Transverse colon (tissue), 4 donors: ENCODE measurements around the gene B3GAT2. TPM values are rescaled to one million over a fixed set of nuclear protein-coding genes. Genes with fewer than 3 reads are reported as not detected.

Source experiments
- DNase-seq: peaks from one replicate; pipeline ENCODE4 v3.0.0-alpha.2; 2019
- H3K27ac ChIP-seq, 4 donors: fragments of 200-600 bp; sonication (generic); 2 replicates each; pipeline ENCODE4 v1.5.1; 2016 to 2018; ENCODE audit warnings: inconsistent platforms in 4 of 4
- H3K27me3 ChIP-seq: fragments of 200-600 bp; sonication (generic); 2 replicates; pipeline ENCODE4 v1.5.1; 2017; ENCODE audit warnings: inconsistent platforms
- H3K36me3 ChIP-seq, 4 donors: fragments of 200-600 bp; sonication (generic); 2 replicates each; pipeline ENCODE4 v1.5.1; 2017 to 2019; ENCODE audit warnings: inconsistent platforms in 4 of 4
- H3K4me1 ChIP-seq, 4 donors: fragments of 200-600 bp; sonication (generic); 2 replicates each; pipeline ENCODE4 v1.5.1; 2017 to 2020; ENCODE audit warnings: inconsistent platforms in 4 of 4
- H3K4me3 ChIP-seq, 4 donors: fragments of 200-600 bp; sonication (generic); 1 replicate in 1 of 4; 2 replicates in 3 of 4; pipeline versions ENCODE4 v1.5.1 to v1.6.1; 2017 to 2019; ENCODE audit warnings: inconsistent platforms in 4 of 4
- H3K9me3 ChIP-seq, 2 donors: fragments of 200-600 bp; sonication (generic); 2 replicates each; pipeline ENCODE4 v1.5.1; 2017 to 2019; ENCODE audit warnings: inconsistent platforms in 2 of 2
- EP300 ChIP-seq: sonication (generic); formaldehyde crosslinking; IDR thresholded peaks from one replicate; pipeline ENCODE4 v1.6.1; 2017; ENCODE audit warnings: antibody characterized with exemption, low read depth
- POLR2A ChIP-seq: fragments of 450-650 bp; IDR thresholded peaks from one replicate; pipeline ENCODE4 v1.6.1; 2016; ENCODE audit warnings: antibody characterized with exemption, mild to moderate bottlenecking, moderate library complexity
- POLR2AphosphoS5 ChIP-seq, 3 donors: sonication (generic); formaldehyde crosslinking; IDR thresholded peaks; one replicate each; pipeline ENCODE4 v1.6.1; 2016; ENCODE audit warnings: antibody characterized with exemption in 3 of 3
- WGBS, 2 donors: methylation state at CpG; one replicate each; pipeline ENCODE4 v1.1.5; 2018; ENCODE audit warnings: low coverage in 1 of 2; 5-methylcytosine and 5-hydroxymethylcytosine counted together
- in situ Hi-C, 4 donors: fragments of 200-750 bp; cut with MboI; loops; one replicate each; pipeline versions ENCODE4 v1.15.0 to v1.15.1; 2017; ENCODE audit warnings: low sequenced_read_pairs in 3 of 4, low pct_ligation_motif_present in 1 of 4, low pct_unique_long_range_greater_than_20kb in 1 of 4
- intact Hi-C: fragments of 100-400 bp; cut with DNase I; formaldehyde crosslinking; loops from one replicate; pipeline ENCODE4 v1.15.1; 2023; ENCODE audit warnings: low total_unique reads
- total RNA-seq, 4 donors: library from RNA; depleted of rRNA; stranded (reverse); fragments of >200 nt; gene quantifications; one replicate each; pipeline ENCODE4 v1.1.0, GENCODE V29; 2016
- TF ChIP-seq, protein P1 (sequence below), 5 experiments: fragments of 200-600 bp in 3 of 5; fragments of 450-650 bp in 2 of 5; sonication (generic) in 3 of 5; IDR thresholded peaks; 1 replicate in 2 of 5; 2 replicates in 3 of 5; pipeline ENCODE4 v1.5.1; 2016 to 2017; ENCODE audit warnings: antibody characterized with exemption in 5 of 5, inconsistent platforms in 3 of 5, mild to moderate bottlenecking in 2 of 5, moderate library complexity in 1 of 5

Gene B3GAT2
- total RNA-seq, 4 donors from 2014 or later = not detected

DNA sequence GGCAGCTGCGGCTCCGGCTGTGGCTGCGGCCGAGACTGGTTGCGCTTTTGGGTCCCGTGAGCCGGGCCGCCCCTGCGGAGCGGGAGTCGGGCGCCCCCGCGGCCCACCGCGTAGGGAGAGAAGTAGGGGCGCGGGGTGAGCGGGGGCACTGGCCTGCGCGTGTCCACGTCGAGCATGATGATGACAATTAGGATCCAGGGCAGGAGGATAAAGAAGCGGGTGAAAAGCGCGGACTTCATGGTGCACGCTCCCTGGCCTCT lies 739 bp downstream of the B3GAT2 start:
- Histone ChIP-seq H3K4me1 (peaks cover 7 to 21% (median 20%) of the 10 kb centered on the region in 4 donors), H3K27ac (no peak overlapping the region), H3K36me3 (no peaks in the 10 kb centered on the region), H3K4me3 (peak overlapping the region; percentile 27 to 56 (median 32)), H3K27me3 (peaks cover 76% of the 10 kb centered on the region), H3K9me3 (no peaks in the 10 kb centered on the region)
- intact Hi-C loops = no loop called here
- 5% methylated on average over 27 of the region's 27 CpGs; no CpG with 5 or more reads in 1 of the 2 donors for WGBS, 2 donors
- DNase-seq = no peak
- TF ChIP-seq, protein P1, sequence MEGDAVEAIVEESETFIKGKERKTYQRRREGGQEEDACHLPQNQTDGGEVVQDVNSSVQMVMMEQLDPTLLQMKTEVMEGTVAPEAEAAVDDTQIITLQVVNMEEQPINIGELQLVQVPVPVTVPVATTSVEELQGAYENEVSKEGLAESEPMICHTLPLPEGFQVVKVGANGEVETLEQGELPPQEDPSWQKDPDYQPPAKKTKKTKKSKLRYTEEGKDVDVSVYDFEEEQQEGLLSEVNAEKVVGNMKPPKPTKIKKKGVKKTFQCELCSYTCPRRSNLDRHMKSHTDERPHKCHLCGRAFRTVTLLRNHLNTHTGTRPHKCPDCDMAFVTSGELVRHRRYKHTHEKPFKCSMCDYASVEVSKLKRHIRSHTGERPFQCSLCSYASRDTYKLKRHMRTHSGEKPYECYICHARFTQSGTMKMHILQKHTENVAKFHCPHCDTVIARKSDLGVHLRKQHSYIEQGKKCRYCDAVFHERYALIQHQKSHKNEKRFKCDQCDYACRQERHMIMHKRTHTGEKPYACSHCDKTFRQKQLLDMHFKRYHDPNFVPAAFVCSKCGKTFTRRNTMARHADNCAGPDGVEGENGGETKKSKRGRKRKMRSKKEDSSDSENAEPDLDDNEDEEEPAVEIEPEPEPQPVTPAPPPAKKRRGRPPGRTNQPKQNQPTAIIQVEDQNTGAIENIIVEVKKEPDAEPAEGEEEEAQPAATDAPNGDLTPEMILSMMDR (IDR thresholded peaks at IDR 0.05) = peak in 2 of 5 experiments; percentile 15 to 30
- no peak for TF ChIP-seq EP300
- in situ Hi-C loops = no loop called here

DNA sequence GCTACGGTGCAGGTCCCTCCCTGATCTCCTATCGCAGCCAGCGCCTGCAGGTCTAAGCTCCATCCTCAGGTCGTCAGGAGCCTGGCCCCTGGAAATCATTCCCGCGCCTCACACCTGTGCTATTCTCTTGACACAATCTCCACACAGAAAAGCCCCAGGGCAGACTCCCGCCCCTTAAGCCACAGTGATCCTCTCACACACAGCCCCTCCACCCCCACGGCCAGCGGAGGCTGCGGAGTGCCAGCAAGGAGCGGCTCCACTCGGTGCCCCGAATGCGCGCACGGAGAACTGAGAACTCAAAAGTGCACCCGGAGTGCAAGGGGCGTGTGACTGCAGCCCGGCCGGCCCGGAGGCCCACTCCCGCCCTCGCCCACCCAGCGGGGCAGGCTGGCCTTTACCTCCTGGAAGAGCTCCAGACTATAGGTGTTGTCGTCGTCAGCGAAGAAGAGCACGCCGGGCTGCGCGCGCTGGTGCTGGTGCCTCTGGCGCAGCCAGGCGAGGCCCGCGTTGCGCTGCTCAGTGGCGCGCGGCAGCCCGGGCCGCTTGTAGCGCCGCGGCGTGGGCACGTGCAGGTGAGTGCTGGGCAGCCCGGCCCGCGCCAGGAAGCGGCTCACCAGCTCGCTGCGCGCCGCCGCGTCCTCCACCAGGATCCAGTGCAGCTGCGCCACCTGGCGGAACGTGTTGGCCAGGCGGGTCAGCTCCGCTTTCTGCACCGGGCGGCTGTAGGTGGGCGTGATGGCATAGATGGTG lies 1.2 kb downstream of the B3GAT2 start:
- Histone ChIP-seq H3K9me3 (no peaks in the 10 kb centered on the region), H3K4me1 (peaks cover 7 to 21% (median 20%) of the 10 kb centered on the region in 4 donors), H3K27me3 (peaks cover 79% of the 10 kb centered on the region), H3K36me3 (no peaks in the 10 kb centered on the region), H3K27ac (no peak overlapping the region), H3K4me3 (peak overlapping the region; percentile 27 to 56 (median 32))
- WGBS, 2 donors = 2% methylated on average over 54 of the region's 65 CpGs; no CpG with 5 or more reads in 1 of the 2 donors
- in situ Hi-C loops (no loop called here), intact Hi-C loops (no loop called here)
- peak; percentile 86 for DNase-seq
- TF ChIP-seq, protein P1 (IDR thresholded peaks at IDR 0.05) = peak; percentile 66 to 87 (median 83)
- TF ChIP-seq POLR2A (no peak), EP300 (no peak), POLR2AphosphoS5 (IDR thresholded peaks at IDR 0.05) (no peak)

DNA sequence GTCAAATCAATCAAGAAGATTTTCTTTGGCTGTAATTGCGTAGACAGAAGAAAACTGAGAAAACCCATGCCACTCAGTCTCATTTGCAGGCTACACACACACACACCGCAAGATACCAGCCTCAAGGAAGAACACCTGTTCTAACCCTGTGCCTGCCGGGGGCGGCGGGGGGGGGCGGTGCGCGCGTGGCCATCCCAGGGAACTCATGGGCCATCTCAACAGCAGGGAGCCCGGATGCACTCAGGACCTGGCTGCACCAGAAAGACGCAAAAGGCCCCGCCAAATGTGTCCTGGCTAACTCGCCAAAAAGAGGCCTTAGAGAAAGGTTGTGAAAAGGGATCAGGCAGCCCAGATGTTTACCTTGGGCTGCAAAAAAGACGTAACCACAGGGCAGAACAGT lies 2.1 kb downstream of the B3GAT2 start:
- intact Hi-C loops (no loop called here), in situ Hi-C loops (no loop called here)
- Histone ChIP-seq H3K27ac (no peak overlapping the region), H3K36me3 (no peaks in the 10 kb centered on the region), H3K4me1 (peaks cover 7 to 21% (median 20%) of the 10 kb centered on the region in 4 donors), H3K27me3 (peaks cover 79% of the 10 kb centered on the region), H3K4me3 (no peak overlapping the region), H3K9me3 (no peaks in the 10 kb centered on the region)
- no peak for DNase-seq
- TF ChIP-seq POLR2A (no peak), POLR2AphosphoS5 (IDR thresholded peaks at IDR 0.05) (no peak)
- WGBS, 2 donors = 16 to 20% methylated on average over 7 to 14 of the region's 14 CpGs

DNA sequence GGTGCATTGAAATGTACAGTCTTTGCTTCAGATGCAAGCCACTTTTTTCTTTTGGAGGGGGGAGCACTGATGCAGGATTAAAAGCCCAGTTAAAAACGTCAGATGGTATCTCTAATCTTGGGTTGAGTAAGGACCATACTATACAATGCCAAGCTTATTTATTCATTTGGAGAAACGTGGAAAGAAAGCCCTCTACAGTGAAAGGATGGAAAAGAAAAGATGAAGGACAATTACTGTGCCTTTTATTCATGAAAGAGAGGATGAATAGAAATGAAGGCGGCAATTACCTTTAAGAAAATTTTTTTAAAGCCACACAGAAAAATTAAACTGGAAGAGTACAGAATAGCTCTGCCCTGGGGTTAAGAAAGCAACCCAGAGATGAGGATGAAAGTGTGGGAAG lies 2.7 kb downstream of the B3GAT2 start:
- DNase-seq = no peak
- H3K36me3 ChIP-seq = no peaks in the 10 kb centered on the region
- intact Hi-C loops (no loop called here), in situ Hi-C loops (no loop called here)
- peaks cover 7 to 21% (median 20%) of the 10 kb centered on the region in 4 donors for H3K4me1 ChIP-seq
- no peaks in the 10 kb centered on the region for H3K9me3 ChIP-seq
- peaks cover 73% of the 10 kb centered on the region for H3K27me3 ChIP-seq
- 51 to 62% methylated on average over 3 of the region's 3 CpGs for WGBS, 2 donors
- TF ChIP-seq POLR2A (no peak), POLR2AphosphoS5 (IDR thresholded peaks at IDR 0.05) (no peak), EP300 (no peak)
- TF ChIP-seq, protein P1 (IDR thresholded peaks at IDR 0.05) = no peak
- H3K27ac ChIP-seq = no peak overlapping the region
- H3K4me3 ChIP-seq = no peak overlapping the region
